Esophagus squamous epithelium (tissue), 5 donors: Measurements from ENCODE around the gene IRF2. TPM values are rescaled to one million over a fixed set of nuclear protein-coding genes. Genes with fewer than 3 reads are reported as not detected.

Experiments used
- DNase-seq: peaks from one replicate; lab custom pipeline; 2025; lab: John Stamatoyannopoulos, UW
- H3K27ac ChIP-seq, 4 donors: fragments of 200-600 bp; sonication (generic); one replicate each; pipeline ENCODE4 v1.5.1; 2016 to 2019; ENCODE audit warnings: mild to moderate bottlenecking in 1 of 4
- H3K27me3 ChIP-seq, 4 donors: fragments of 200-600 bp; sonication (generic); 1 replicate in 3 of 4; 2 replicates in 1 of 4; pipeline versions ENCODE4 v1.5.1 to v1.6.0; 2017 to 2021; ENCODE audit warnings: antibody characterized with exemption in 1 of 4
- H3K36me3 ChIP-seq, 3 donors: fragments of 200-600 bp; sonication (generic); one replicate each; pipeline ENCODE4 v1.5.1; 2016 to 2019
- H3K4me1 ChIP-seq, 3 donors: fragments of 200-600 bp; sonication (generic); one replicate each; pipeline ENCODE4 v1.5.1; 2017 to 2019
- H3K4me3 ChIP-seq, 4 donors: fragments of 200-600 bp; sonication (generic); 1 replicate in 3 of 4; 2 replicates in 1 of 4; pipeline ENCODE4 v1.5.1; 2016 to 2019; ENCODE audit warnings: mild to moderate bottlenecking in 2 of 4, moderate library complexity in 1 of 4
- H3K9me3 ChIP-seq, 3 donors: fragments of 200-600 bp; sonication (generic); one replicate each; pipeline ENCODE4 v1.5.1; 2016 to 2019
- POLR2A ChIP-seq, 4 donors: fragments of 450-650 bp; IDR thresholded peaks; one replicate each; pipeline ENCODE4 v1.6.1; 2017; ENCODE audit warnings: antibody characterized with exemption in 4 of 4, mild to moderate bottlenecking in 4 of 4, moderate library complexity in 3 of 4
- WGBS, 2 donors: methylation state at CpG; one replicate each; pipeline ENCODE4 v1.1.5; 2018; 5-methylcytosine and 5-hydroxymethylcytosine counted together
- intact Hi-C: fragments of 100-400 bp; cut with DNase I; formaldehyde crosslinking; loops from one replicate; pipeline ENCODE4 v1.15.0; 2022
- total RNA-seq, 4 donors: library from RNA; depleted of rRNA; stranded (reverse); fragments of >200 nt; gene quantifications; one replicate each; pipeline ENCODE4 v1.1.0, GENCODE V29; 2016
- TF ChIP-seq, protein P1 (sequence below), 6 experiments: fragments of 450-650 bp in 4 of 6; fragments of 200-600 bp in 2 of 6; sonication (generic) in 2 of 6; IDR thresholded peaks; one replicate each; pipeline ENCODE4 v1.5.1; 2016 to 2019; ENCODE audit warnings: antibody characterized with exemption in 6 of 6, mild to moderate bottlenecking in 4 of 6, moderate library complexity in 4 of 6
- donor health status: DM: yes; HTN: yes; CAD: no.

The IRF2 gene
- total RNA-seq, 4 donors from 2014 or later = 16.6 to 30.2 (median 23.4) TPM

DNA sequence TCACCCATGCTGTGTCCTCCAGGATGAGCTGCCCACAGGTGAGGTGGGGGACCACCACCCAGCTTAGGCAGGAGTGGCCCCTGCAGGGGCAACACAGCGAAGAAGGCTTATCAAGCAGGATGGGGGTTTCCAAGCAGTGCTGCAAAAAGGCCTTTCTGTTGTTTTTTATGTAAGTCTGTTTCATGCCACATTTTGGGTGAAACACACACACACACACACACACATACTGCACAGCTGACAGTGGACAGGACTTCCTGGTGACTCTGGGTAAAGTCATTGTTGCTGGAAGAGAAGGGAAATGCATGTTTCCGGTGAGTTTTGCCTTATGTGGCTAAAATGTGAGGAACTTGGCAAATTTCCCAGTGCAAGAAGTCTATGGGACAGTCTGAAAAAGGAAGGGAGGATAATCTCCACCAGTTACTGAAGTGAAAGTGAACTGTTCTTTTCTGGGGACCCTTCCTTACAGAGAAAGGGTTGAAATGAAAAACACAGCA, 119.2 kb downstream of the IRF2 start:
- Histone ChIP-seq H3K4me3 (no peak overlapping the region), H3K9me3 (no peaks in the 10 kb centered on the region), H3K27me3 (no peaks in the 10 kb centered on the region), H3K4me1 (peaks cover 13 to 39% (median 24%) of the 10 kb centered on the region in 3 donors), H3K27ac (peak overlapping the region; percentile 15 to 82 (median 64)), H3K36me3 (no peaks in the 10 kb centered on the region)
- no peak for TF ChIP-seq POLR2A (IDR thresholded peaks at IDR 0.05)
- DNase-seq = peak; percentile 3
- intact Hi-C loops = no loop called here
- WGBS, 2 donors = 20 to 46% methylated on average over 2 of the region's 2 CpGs

DNA sequence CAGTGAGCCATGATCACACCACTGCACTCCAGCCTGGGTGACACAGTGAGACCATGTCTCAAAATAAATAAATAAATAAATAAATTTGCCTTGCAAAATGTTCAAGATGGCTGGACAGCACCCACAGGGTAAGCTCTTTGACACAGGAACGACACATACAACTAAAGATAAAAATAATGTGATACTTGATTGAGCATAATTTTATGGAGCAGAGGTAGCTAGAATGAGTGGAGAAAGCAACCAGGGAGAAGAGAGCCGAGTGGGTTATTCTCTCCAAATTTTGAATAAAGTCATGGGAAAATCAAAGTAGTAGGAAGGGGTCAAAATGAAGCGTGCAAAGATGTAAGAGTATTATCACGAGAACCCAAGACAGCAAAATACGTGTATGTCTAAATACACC, 121.5 kb downstream of the IRF2 start:
- 83 to 92% methylated on average over 5 of the region's 5 CpGs for WGBS, 2 donors
- no peak overlapping the region for H3K4me3 ChIP-seq
- H3K4me1 ChIP-seq = peaks cover 33 to 51% (median 43%) of the 10 kb centered on the region in 3 donors
- H3K9me3 ChIP-seq = no peaks in the 10 kb centered on the region
- TF ChIP-seq, protein P1, sequence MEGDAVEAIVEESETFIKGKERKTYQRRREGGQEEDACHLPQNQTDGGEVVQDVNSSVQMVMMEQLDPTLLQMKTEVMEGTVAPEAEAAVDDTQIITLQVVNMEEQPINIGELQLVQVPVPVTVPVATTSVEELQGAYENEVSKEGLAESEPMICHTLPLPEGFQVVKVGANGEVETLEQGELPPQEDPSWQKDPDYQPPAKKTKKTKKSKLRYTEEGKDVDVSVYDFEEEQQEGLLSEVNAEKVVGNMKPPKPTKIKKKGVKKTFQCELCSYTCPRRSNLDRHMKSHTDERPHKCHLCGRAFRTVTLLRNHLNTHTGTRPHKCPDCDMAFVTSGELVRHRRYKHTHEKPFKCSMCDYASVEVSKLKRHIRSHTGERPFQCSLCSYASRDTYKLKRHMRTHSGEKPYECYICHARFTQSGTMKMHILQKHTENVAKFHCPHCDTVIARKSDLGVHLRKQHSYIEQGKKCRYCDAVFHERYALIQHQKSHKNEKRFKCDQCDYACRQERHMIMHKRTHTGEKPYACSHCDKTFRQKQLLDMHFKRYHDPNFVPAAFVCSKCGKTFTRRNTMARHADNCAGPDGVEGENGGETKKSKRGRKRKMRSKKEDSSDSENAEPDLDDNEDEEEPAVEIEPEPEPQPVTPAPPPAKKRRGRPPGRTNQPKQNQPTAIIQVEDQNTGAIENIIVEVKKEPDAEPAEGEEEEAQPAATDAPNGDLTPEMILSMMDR (IDR thresholded peaks at IDR 0.05) = no peak
- no peak for TF ChIP-seq POLR2A (IDR thresholded peaks at IDR 0.05)
- no peak overlapping the region for H3K27ac ChIP-seq
- no peaks in the 10 kb centered on the region for H3K27me3 ChIP-seq
- intact Hi-C loops = no loop called here
- H3K36me3 ChIP-seq = no peaks in the 10 kb centered on the region
- no peak for DNase-seq

DNA sequence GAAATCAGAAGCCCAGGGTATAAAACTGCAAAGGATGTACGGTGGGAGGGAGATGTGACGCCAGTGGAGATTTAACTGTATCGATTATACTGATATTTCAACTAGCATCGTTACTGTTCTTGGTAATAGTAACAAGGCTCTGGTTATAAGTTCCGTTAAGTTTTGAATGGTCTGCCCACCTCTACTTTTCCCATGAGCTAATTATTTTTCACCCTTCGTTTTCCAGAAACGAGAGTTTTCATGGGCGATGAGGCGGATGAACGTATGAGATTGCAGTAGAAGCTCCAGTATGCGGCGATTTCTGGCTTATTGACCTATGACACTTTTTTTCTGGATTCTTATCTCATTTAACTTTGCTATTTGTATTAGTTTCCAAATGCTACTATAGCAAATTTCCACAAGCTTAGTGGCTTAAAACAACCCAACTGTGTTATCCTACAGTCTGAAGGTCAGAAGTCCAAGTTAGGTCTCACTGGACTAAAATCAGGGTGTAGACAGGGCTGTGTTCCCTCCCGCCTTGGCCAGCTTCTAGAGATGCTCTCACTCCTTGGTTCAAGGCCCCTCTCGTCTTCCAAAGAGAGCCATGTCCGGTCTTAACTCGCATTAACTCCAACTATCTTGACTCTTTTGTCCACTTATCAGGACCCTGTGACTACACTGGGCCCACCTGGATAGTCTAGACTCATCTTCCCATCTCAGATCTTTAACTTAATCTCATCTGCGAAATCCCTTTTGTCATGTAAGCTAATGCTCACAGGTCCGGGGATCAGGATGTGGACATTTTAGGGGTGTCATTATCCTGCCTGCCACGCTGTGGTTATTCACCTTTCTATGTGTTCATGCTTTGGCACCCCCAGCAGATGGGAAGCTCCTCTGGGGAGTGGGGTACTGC, 122.5 kb downstream of the IRF2 start:
- WGBS, 2 donors = 92 to 96% methylated on average over 19 of the region's 19 CpGs
- intact Hi-C loops = no loop called here

DNA sequence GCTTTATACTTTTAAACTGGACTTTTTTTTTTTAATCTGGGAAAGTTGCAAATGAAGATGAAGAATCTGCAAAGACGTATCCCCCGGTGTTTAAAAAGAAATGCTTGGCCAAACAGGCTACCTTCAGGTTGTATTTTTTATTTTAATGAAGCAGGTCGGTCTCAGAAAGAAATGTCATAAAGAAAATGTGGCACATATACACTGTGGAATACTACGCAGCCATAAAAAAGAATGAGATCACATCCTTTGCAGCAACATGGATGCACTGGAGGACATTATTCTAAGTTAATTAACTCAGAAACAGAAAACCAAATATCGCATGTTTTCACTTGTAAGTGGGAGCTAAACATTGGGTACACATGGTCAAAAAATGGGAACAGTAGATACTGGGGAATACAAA, 123.4 kb downstream of the IRF2 start:
- intact Hi-C loops = no loop called here
- 91 to 95% methylated on average over 5 of the region's 5 CpGs for WGBS, 2 donors
- H3K4me1 ChIP-seq = peaks cover 45 to 62% (median 46%) of the 10 kb centered on the region in 3 donors

More for the DNA sequence above, 122.5 kb downstream of the IRF2 start:
- TF ChIP-seq POLR2A (IDR thresholded peaks at IDR 0.05) = no peak
- TF ChIP-seq, protein P1 (IDR thresholded peaks at IDR 0.05) = no peak
- no peaks in the 10 kb centered on the region for H3K9me3 ChIP-seq
- no peaks in the 10 kb centered on the region for H3K27me3 ChIP-seq
- no peaks in the 10 kb centered on the region for H3K36me3 ChIP-seq
- H3K27ac ChIP-seq = no peak overlapping the region
- H3K4me1 ChIP-seq = peaks cover 43 to 62% (median 52%) of the 10 kb centered on the region in 3 donors
- no peak for DNase-seq
- no peak overlapping the region for H3K4me3 ChIP-seq

DNA sequence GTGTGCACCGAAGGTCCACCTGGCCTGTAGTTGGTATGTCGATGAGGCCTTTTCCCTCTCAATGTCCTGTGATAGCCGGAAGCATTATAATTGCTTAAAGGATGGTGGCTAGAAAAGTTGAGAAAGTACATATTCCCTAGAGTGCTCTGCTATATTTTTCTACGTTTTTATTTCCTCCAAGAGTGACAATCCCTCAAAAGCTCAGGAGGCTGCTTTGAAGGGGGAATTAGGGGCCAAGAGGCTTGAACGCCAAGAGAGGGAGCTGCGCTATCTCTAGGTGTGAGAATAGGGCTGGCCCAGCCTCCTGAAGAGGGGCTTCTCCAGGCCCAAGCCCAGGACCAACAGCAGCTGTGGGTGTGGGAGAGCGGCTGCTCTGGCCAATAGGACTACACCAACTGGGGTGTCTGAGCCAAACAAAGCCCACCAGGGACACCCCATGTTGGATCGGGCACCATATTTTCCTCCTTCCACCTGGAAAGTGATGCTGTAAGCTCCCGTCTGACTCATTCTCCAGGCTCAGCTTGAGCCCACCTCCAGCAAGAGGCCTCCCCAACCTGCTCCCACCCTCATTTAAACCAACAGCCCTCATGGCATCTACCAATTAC, 124.0 kb downstream of the IRF2 start:
- intact Hi-C loops = no loop called here
- WGBS, 2 donors = 86 to 97% methylated on average over 6 to 9 of the region's 9 CpGs
- DNase-seq = no peak
- H3K4me3 ChIP-seq = no peak overlapping the region
- no peaks in the 10 kb centered on the region for H3K27me3 ChIP-seq
- peaks cover 45 to 62% (median 46%) of the 10 kb centered on the region in 3 donors for H3K4me1 ChIP-seq
- TF ChIP-seq, protein P1 (IDR thresholded peaks at IDR 0.05) = no peak
- TF ChIP-seq POLR2A (IDR thresholded peaks at IDR 0.05) = no peak
- H3K9me3 ChIP-seq = no peaks in the 10 kb centered on the region
- H3K27ac ChIP-seq = peak overlapping the region in 2 of 4 donors; percentile 91 to 98
- no peaks in the 10 kb centered on the region for H3K36me3 ChIP-seq

More for the DNA sequence above, 123.4 kb downstream of the IRF2 start:
- no peaks in the 10 kb centered on the region for H3K27me3 ChIP-seq
- no peaks in the 10 kb centered on the region for H3K36me3 ChIP-seq
- H3K9me3 ChIP-seq = no peaks in the 10 kb centered on the region
- no peak overlapping the region for H3K27ac ChIP-seq
- DNase-seq = no peak
- TF ChIP-seq POLR2A (IDR thresholded peaks at IDR 0.05) = no peak
- TF ChIP-seq, protein P1 (IDR thresholded peaks at IDR 0.05) = no peak
- H3K4me3 ChIP-seq = no peak overlapping the region
